GM21423 (cell line): Measurements from ENCODE around the gene POLR3K.
"Not testable (repeated sequence)": the region's sequence is repeated elsewhere in the genome, so short reads cannot be mapped to it uniquely, and the experiment has no call there.

Experiments used
- ATAC-seq: cut with Tn5 transposase; IDR thresholded peaks from one replicate; pipeline ENCODE4 v1.9.1; 2021; ENCODE audit warnings: mild to moderate bottlenecking, moderate library complexity; ENCODE audit not compliant: unreplicated experiment

Gene POLR3K

GRCh38 chr16:20886-21285 is 32.5 kb downstream of the POLR3K start:
- not testable (repeated sequence) for ATAC-seq

- not testable (repeated sequence) for ATAC-seq
These were observed 36.2 kb downstream of the POLR3K start for GRCh38 chr16:17062-17765.

- not testable (repeated sequence) for ATAC-seq
These were observed 42.6 kb downstream of the POLR3K start for GRCh38 chr16:10772-11171.

- no peak for ATAC-seq
These were observed 43.3 kb downstream of the POLR3K start for GRCh38 chr16:9903-10665.
